Measurements from ENCODE around the gene ZBTB7B. TPM values are rescaled to one million over a fixed set of nuclear protein-coding genes. Genes with fewer than 3 reads are reported as not detected.
A peak's percentile ranks its signal among the peaks of the same experiment; 100 is the strongest.
"Not testable (repeated sequence)": the region's sequence is repeated elsewhere in the genome, so short reads cannot be mapped to it uniquely, and the experiment has no call there.

ZBTB7B gene
- total RNA-seq, 1 experiment from 2014 or later = 30.6 TPM

- in situ Hi-C loops (cut with HindIII; ENCODE audit: low sequenced_read_pairs) = no loop called here
- no peak for DNase-seq (ENCODE audit: low spot score)
Observed at GRCh38 chr1:154966111-154966510, 36.5 kb upstream of the ZBTB7B start.

- in situ Hi-C loops (cut with HindIII; ENCODE audit: low sequenced_read_pairs) = no loop called here
- no peak for DNase-seq (ENCODE audit: low spot score)
Observed at GRCh38 chr1:154967331-154967950, 35.2 kb upstream of the ZBTB7B start.

- no peak for DNase-seq (ENCODE audit: low spot score)
- in situ Hi-C loops (cut with HindIII; ENCODE audit: low sequenced_read_pairs) = no loop called here
Observed at GRCh38 chr1:154968731-154969130, 33.9 kb upstream of the ZBTB7B start.

- in situ Hi-C loops (cut with HindIII; ENCODE audit: low sequenced_read_pairs) = no loop called here
- no peak for DNase-seq (ENCODE audit: low spot score)
Observed at GRCh38 chr1:154969246-154969645, 33.4 kb upstream of the ZBTB7B start.

GRCh38 chr1:154969860-154970452 lies 32.6 kb upstream of the ZBTB7B start:
- in situ Hi-C loops (cut with HindIII; ENCODE audit: low sequenced_read_pairs) = no loop called here
- no peak for DNase-seq (ENCODE audit: low spot score)

GRCh38 chr1:154970631-154971340 lies 31.8 kb upstream of the ZBTB7B start, which contains the start of gene SHC1:
Gene SHC1 (minus strand): TSS chr1:154970747. CDS start chr1:154970526, 221 bp downstream.
- in situ Hi-C loops (cut with HindIII; ENCODE audit: low sequenced_read_pairs) = no loop called here
- DNase-seq (ENCODE audit: low spot score) = peak; percentile 99

GRCh38 chr1:154971341-154971998 lies 31.1 kb upstream of the ZBTB7B start:
- peak; percentile 60 for DNase-seq (ENCODE audit: low spot score)
- in situ Hi-C loops (cut with HindIII; ENCODE audit: low sequenced_read_pairs) = no loop called here

GRCh38 chr1:154972213-154972516 lies 30.4 kb upstream of the ZBTB7B start:
- no peak for DNase-seq (ENCODE audit: low spot score)
- in situ Hi-C loops (cut with HindIII; ENCODE audit: low sequenced_read_pairs) = no loop called here

GRCh38 chr1:154972517-154973343 lies 29.9 kb upstream of the ZBTB7B start:
- in situ Hi-C loops (cut with HindIII; ENCODE audit: low sequenced_read_pairs) = no loop called here

GRCh38 chr1:154973344-154974101 lies 29.1 kb upstream of the ZBTB7B start:
- in situ Hi-C loops (cut with HindIII; ENCODE audit: low sequenced_read_pairs) = no loop called here
- peak; percentile 90 for DNase-seq (ENCODE audit: low spot score)

More at GRCh38 chr1:154972517-154973343, 29.9 kb upstream of the ZBTB7B start:
- peak; percentile 72 for DNase-seq (ENCODE audit: low spot score)

GRCh38 chr1:154974102-154974807 lies 28.3 kb upstream of the ZBTB7B start, which contains the start of gene CKS1B:
Gene CKS1B (plus strand): TSS chr1:154974681. CDS start chr1:154974746, 65 bp downstream.
- DNase-seq (ENCODE audit: low spot score) = peak; percentile 100
- in situ Hi-C loops (cut with HindIII; ENCODE audit: low sequenced_read_pairs) = no loop called here

- DNase-seq (ENCODE audit: low spot score) = peak; percentile 93
- in situ Hi-C loops (cut with HindIII; ENCODE audit: low sequenced_read_pairs) = no loop called here
Observed at GRCh38 chr1:154974808-154975408, 27.7 kb upstream of the ZBTB7B start.

- in situ Hi-C loops (cut with HindIII; ENCODE audit: low sequenced_read_pairs) = no loop called here
- no peak for DNase-seq (ENCODE audit: low spot score)
Observed at GRCh38 chr1:154975409-154976059, 27.1 kb upstream of the ZBTB7B start.

- DNase-seq (ENCODE audit: low spot score); in situ Hi-C loops (cut with HindIII; ENCODE audit: low sequenced_read_pairs): not testable (repeated sequence)
Observed at GRCh38 chr1:154977762-154978161, 24.8 kb upstream of the ZBTB7B start.

GRCh38 chr1:154978360-154978759 lies 24.2 kb upstream of the ZBTB7B start:
- no peak for DNase-seq (ENCODE audit: low spot score)
- in situ Hi-C loops (cut with HindIII; ENCODE audit: low sequenced_read_pairs) = no loop called here

GRCh38 chr1:154982341-154982740 lies 20.3 kb upstream of the ZBTB7B start:
- in situ Hi-C loops (cut with HindIII; ENCODE audit: low sequenced_read_pairs) = no loop called here
- no peak for DNase-seq (ENCODE audit: low spot score)

Measured in G401 (cell line).